Stimulated activated CD4-positive, alpha-beta T cell treated with anti-CD3 and anti-CD28 coated beads, TNF-alpha, amount 100 ng/mL, for 4 hours (primary cell): Measurements from ENCODE around the gene CCDC157.

Experiments used
- DNase-seq, 3 experiments: peaks; one replicate each; pipeline ENCODE4 v3.0.0-alpha.2; 2020; ENCODE audit warnings: low read depth in 3 of 3

The CCDC157 gene

DNA sequence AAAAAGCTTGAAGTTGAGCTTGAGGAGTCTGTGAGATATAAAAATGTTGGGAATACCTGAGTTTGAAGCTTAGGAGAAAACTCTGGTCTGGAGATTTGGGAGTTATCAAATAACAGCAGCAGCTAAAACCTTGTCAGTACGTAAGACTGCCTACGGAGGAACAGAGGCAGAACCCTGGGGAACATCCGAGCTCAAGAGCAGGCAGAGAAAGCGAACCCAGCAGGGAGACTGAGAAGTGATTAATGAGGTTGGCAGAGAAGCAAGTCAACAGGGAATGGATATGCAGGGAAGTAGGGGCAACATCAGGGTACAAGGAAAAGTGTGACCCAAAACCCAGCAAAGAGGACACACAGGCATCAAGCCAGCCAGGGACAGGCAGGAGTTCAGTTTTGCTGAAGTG is 56.2 kb downstream of the CCDC157 start:
- no peak for DNase-seq

DNA sequence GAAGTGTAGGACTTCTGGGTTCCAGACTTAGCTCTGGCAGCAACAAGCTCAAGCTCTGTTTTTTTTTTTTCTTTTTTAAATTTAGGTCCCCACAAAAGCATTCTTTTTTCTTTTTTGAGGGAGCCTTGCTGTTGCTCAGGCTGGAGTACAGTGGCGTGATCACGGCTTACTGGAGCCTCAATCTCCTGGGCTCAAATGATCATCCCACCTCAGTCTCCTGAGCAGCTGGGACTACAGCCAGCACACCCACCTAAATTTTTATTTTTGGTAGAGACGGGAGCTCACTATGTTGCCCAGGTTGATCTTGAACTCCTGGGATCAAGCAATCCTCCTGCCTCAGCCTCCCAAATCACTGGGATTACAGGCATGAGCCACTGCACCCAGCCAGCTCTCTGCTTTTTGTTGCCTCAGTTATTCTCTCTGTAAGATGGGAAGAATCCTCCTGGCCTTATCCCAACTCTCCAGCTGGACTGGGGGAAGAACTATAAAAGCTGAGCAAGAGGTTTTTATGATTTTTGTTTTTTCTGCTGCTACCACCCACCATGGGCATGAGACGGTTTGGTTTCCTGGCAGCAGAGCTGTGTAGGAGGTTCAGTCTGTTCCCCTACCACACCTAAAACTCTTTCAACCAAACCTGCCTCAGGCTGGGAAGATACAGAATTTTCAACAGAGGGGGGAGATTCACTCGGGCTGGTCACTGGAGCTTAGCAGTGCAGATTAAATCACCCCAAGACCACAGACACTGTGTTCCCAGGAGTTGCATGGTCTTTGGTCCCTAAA is 57.1 kb downstream of the CCDC157 start:
- DNase-seq: no peak

DNA sequence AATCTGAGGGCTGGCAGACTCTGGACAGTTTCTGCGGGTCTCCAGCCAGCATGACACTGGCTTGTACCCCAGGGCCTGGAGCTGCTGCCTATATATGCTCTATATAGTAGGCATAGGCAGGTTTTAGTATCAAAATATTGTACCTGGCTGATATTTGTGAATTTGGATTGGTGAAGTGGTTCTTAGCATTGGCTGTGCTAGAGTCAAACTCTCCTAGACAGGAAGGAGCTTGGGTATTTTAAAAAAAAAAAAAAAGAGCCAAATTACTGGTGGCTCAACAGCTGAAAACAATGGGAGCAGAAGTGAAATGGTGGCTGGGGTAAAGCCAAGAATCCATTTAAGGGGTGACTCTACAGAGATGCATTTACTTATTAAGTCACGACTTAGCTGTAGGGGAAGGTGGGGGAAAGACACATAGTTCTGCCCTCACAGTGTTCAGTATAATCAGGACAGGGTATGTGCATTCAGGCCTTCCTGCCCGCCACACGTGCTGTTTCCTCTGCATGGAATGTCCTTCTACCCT is 57.8 kb downstream of the CCDC157 start:
- no peak for DNase-seq

DNA sequence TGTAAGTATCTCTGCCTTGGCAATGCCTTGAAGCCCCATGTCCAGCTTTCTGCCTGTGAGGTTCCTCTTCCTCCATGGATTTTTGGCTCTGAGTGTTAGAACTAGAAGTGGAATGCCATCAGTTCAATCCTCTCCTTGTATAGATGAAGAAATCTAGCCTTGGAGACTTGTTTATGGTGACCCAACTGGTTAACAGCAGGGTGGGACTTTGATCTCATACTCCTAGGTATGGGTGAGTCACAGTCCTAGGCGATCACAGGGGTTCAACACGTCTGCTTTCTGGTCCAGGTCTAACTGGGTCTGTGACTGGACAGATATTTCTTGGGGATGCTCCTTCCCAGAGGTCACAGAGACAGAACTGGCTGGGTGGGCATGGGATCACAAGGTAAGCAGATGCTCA is 59.6 kb downstream of the CCDC157 start:
- no peak for DNase-seq

DNA sequence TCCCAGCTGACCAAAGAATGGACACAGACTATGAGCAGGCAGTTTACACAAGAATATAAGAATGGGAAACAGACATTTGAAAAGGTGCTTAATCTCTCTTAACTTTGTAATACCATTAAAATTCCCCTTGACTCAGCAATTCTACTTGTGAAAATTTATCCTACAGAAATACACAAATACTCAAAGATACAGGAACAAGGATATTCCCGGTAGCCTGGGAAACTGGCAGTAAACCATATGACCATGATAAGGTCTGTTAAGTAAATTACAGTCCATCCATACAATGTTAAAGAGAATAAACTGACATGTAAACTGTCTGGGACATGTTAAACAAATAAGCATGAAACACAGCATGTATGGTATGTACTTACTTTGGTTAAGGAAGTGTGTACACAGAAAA is 60.0 kb downstream of the CCDC157 start:
- no peak for DNase-seq

DNA sequence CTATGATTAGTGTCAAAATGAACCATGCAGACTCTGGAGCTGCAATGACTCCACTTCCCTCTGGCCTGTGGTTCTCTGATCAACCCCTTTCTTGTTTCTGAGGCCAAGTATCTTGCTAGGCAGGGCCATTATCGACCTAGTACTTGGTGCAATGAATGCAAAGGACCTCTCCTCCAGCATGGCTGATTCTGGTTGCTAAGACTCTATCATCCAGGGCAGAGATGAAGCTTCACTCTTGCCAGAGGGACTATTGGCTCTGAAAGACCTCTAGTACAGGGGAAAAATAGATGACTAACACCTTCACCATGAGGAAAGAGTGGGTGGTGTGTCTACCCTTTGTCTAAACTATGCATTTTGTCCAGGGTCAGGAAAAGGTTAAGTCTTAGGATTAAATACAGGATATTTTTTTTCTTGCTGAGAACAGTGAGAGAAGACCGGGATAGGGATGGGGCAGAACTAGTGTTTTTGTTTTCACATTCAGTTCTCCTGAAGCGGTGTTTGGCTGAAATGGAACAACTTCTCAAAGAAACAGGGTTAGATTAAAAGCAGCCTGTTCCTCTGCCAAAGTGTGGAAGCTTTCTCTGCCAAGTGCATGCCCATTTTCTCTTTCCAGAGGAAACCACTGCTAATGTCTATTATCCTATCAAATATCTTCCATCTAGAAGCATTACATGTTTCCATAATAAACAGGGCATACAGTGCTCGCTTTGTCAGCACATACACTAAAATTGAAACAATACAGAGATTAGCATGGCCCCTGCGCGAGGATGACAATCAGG is 63.7 kb downstream of the CCDC157 start:
- no peak for DNase-seq

DNA sequence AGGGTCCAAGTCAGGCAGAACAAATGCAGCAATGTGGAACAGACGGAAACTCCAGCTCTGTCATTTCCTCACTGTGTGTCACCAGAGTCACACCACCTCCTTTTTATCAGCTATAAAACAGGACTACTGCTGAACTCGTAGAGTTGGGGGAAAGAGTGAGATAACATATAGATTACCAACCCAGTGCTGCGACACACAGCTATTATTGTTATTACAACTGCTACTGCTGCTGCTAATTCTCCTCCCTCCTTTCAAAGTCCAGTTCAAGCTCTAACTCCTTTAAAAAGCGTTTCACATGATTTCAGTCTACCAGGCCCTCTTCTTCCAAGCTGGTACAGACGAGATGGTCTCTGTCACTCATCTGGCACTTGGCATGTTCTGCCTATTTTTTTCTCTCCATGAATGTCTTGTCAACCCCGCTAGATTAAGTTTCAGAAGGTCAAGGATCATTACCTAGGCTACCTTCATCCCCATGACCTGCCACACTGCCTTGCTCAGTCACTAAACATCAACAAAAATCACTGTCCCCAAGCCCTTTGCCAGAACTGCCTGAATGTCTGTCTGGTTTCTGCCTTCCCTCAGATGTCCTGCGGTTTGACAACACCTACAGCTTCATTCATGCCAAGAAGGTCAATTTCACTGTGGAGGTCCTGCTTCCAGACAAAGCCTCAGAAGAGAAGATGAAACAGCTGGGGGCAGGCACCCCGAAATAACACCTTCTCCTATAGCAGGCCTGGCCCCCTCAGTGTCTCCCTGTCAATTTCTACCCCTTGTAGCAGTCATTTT is 65.1 kb downstream of the CCDC157 start:
- DNase-seq: no peak

DNA sequence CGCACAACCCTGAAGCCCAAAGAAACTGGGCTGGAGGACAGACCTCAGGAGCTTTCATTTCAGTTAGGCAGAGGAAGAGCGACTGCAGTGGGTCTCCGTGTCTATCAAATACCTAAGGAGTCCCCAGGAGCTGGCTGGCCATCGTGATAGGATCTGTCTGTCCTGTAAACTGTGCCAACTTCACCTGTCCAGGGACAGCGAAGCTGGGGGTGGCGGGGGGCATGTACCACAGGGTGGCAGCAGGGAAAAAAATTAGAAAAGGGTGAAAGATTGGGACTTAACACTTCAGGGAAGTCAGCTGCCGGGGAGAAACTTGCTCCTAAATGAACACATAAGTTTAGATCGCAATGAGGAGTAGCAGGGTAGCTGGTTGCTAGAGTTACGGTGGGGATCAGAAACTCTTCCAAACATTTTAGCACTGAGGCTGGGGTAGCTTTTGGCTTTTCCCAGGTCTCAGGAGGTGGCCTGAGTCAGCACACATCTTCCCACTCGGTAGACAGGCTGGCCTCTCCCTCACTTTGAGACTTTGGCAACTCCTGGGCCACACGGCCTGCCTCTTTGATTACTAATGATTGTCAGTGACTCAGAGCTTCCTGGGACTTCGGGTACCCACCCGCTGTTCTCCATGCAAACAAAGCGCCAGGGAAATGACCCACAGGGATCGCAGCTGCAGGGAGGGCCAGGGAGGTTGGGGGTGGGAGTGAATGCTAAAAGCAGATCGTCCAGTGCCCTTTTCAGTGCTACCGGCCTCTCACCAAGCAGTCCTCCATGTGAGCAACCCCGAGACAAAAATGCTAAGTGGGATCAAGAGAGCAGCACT is 65.9 kb downstream of the CCDC157 start:
- DNase-seq: no peak

DNA sequence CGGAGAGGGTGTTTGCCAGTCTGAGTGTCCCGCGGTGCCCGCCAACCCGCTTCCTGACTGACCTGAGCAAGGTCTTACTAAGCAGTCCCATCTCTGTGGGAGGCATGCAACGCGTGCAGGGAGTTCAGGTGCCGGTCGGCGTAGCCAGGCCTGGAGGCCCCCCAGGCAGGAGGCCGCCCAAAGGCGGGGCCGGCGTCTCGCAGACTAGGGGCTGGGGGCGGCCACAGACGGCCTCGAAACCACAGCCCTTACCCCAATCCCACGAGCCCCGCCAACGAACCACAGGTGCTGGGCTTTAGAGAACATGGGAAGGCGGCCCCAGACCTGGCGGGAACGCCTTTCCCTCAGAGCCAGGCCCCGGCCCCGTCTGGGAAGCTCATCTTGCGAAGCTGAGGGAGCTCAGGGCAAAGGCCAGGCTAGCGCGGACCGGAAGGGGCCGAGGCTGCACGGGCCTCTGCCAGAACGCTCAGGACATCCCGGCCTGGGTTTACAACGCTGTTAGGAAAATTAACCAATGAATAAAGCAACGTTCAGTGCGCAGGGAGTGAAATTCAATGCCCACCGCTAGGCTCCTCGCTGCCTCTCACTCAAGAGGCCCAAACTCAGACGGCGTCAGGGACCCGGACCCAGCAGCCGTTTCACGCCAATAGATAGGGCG is 66.6 kb downstream of the CCDC157 start:
- DNase-seq: peak in 2 of 3 experiments; percentile 13 to 16

DNA sequence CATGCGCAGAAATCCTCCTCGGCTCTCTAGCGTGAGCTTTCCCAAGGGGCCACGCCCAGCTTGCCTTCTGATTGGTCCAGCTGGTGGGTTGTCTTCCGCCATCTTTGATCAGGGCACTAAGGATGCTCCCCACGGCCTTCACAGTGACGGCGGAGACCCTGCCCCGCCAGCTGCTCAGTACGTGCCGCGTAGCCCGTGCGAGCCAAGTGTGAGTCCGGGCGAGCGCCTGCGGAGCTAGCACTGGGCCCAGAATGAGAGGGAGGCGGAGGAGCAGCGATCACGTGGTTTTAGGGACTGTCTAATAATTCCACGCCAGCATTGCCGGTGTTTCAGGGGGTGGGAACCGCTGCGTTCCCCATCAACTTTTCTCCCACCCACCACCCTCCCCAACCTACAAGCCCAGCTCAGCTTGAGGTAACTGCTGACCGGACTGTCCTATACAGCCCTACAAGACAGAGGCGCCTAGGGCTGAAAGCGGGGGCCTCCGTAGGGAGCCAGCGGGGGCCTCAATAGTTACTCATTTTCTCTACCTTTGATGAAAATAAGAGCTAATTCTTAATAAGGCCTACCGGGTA is 67.2 kb downstream of the CCDC157 start:
- DNase-seq: peak; percentile 90 to 97 (median 93)

DNA sequence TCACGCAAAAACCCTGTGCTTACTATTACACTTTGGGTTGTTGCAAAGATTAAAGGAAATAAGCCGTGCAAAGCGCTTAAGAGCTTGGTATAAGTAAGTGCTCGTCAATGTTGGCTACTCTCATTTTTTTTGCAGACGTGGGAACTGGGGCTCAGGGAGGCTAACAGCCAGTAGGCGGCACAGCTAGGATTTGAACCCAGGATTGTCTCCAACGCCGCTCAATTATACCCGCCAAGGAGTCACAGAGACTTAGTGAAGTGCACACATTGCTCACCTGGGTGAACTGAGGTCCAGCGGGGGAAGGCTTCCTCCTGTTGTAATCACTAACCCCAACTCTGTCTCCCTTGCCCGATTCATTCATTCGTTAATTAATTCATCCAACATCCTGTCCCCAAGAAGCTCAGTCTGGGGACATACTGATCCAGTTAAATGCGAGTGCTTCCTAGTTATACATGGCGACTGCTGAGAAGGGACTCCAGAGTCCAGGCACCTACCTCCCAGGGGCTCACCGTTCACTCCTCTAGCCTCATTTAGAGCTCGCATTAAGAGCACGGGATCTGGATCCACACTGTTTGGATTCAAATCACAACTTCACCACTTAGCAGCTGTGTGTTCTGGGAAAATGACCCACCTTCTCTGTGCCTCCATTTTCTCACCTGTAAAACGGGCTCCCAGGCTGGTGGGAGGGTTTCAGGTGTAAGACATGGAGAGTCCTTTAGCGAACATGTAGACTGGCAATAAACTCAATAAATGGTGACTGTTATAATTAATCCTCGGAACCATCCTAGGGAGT is 67.9 kb downstream of the CCDC157 start:
- DNase-seq: no peak

DNA sequence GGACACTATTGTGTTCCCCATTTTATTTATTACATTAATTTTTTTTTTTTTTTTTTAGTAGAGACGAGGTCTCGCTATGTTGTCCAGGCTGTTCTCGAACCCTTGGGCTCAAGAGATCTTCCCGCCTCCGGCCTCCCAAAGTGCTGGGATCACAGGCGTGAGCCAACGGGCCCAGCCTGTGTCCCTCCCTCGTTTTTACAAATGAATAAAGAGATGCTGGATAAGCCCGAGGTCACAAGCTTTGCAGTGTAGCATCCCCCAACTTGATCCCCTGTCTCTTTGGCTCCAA is 68.5 kb downstream of the CCDC157 start:
- DNase-seq: no peak

DNA sequence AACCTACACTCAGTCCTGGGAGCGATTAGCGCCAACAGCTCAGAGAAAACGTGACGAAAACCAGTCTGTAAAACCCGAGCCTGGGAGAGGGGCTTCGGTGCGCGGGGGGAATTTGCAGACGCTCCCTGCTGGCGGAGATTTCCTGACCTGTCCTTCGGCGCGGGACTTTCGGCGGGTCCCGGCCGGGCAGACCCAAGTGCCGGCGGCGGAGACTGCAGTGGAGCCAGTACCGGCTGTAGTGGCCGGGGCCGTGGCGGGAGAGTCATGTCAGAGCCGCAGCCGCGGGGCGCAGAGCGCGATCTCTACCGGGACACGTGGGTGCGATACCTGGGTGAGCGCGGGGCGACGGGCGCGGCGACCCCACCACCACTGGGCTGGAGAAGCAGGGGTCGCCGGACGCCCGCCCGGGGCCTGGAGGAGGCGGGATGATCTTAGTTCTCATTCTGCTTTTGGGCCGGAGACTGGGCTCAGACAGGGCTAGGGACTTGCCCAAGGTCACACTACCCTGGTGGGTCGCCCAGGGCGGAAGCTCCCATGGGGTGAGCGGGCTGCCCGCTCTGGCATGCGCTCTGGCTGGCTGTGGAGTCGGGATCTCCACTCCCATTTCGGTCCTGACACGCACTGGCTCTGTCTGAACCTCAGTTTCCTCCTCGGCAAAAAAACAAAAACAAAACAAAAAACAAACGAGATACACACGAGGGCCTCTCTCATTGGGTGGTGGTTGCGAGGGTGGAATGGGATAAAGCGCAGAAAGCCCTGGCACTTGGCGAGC is 69.0 kb downstream of the CCDC157 start, which contains the start of gene MTFP1:
TSS of gene MTFP1 (plus strand) at position 153 of the 772 bp plus-strand sequence. CDS start at position 265, 112 bp downstream.
- peak; percentile 15 to 42 (median 33) for DNase-seq
